Urinary bladder (tissue), 4 donors: ENCODE data around the gene BEAN1. TPM values are rescaled to one million over a fixed set of nuclear protein-coding genes. Genes with fewer than 3 reads are reported as not detected.

Experiments used
- DNase-seq: peaks from one replicate; pipeline ENCODE4 v3.0.0-alpha.2; 2015; ENCODE audit errors: extremely low spot score
- H3K27ac ChIP-seq: one replicate; pipeline ENCODE4 v1.5.1; 2013; ENCODE audit warnings: low read depth, mild to moderate bottlenecking, moderate library complexity
- H3K36me3 ChIP-seq: one replicate; pipeline ENCODE4 v1.6.1; 2013; ENCODE audit warnings: mild to moderate bottlenecking, moderate library complexity; ENCODE audit not compliant: insufficient read depth
- H3K4me1 ChIP-seq: one replicate; pipeline ENCODE4 v1.6.1; 2013; ENCODE audit warnings: mild to moderate bottlenecking, moderate library complexity; ENCODE audit not compliant: insufficient read depth
- H3K4me3 ChIP-seq: one replicate; pipeline ENCODE4 v1.5.1; 2013; ENCODE audit warnings: low read depth, low read length
- WGBS: extraction: QIAGEN DNeasy Blood & Tissue Kit; methylation state at CpG from one replicate; pipeline ENCODE4 v1.1.7; 2013; 5-methylcytosine and 5-hydroxymethylcytosine counted together
- polyA plus RNA-seq: library from polyadenylated mRNA; stranded (reverse); fragments of 200-250 nt; gene quantifications from one replicate; pipeline ENCODE4 v1.2.3, GENCODE V29; 2013
- total RNA-seq: library from RNA; depleted of rRNA; stranded (reverse); fragments of >200 nt; gene quantifications from one replicate; pipeline ENCODE4 v1.2.3, GENCODE V29; 2014
- donor health status: healthy with polysubstance abuse.
- donor health status: healthy.

Gene BEAN1
- total and polyA plus RNA-seq, 2 donors = 0.85 to 1.0 TPM

GRCh38 chr16:66529475-66529874 lies 102.4 kb downstream of the BEAN1 start:
- H3K27ac ChIP-seq = no peak overlapping the region
- H3K4me3 ChIP-seq = no peak overlapping the region
- peaks cover 2% of the 10 kb centered on the region for H3K36me3 ChIP-seq
- H3K4me1 ChIP-seq = no peaks in the 10 kb centered on the region
- WGBS = 88% methylated on average over 6 of the region's 6 CpGs
- no peak for DNase-seq

Other genes starting within 250 kb of the BEAN1 start
- gene CDH5, start 60.6 kb upstream of the BEAN1 start, total RNA-seq = 55.8 TPM
- 44.0 TPM for gene CDH5, start 60.6 kb upstream of the BEAN1 start, polyA plus RNA-seq
- gene TK2, start 122.8 kb downstream of the BEAN1 start, total RNA-seq = 23.6 TPM
- gene TK2, start 122.8 kb downstream of the BEAN1 start, polyA plus RNA-seq = 20.3 TPM
- 54.7 TPM for gene CKLF, start 125.3 kb downstream of the BEAN1 start, total RNA-seq
- gene CKLF, start 125.3 kb downstream of the BEAN1 start, polyA plus RNA-seq = 54.9 TPM
- 3.1 TPM for gene CMTM1, start 139.1 kb downstream of the BEAN1 start, total RNA-seq
- gene CMTM1, start 139.1 kb downstream of the BEAN1 start, polyA plus RNA-seq = 1.1 TPM
- gene CMTM2, start 152.2 kb downstream of the BEAN1 start, total RNA-seq = not detected
- gene CMTM2, start 152.2 kb downstream of the BEAN1 start, polyA plus RNA-seq = not detected
- 29.2 TPM for gene CMTM3, start 177.4 kb downstream of the BEAN1 start, total RNA-seq
- 33.4 TPM for gene CMTM3, start 177.4 kb downstream of the BEAN1 start, polyA plus RNA-seq